Testis (tissue), 3 donors: ENCODE data around the gene AOC3. TPM values are rescaled to one million over a fixed set of nuclear protein-coding genes. Genes with fewer than 3 reads are reported as not detected.
"Not testable (repeated sequence)": the region's sequence is repeated elsewhere in the genome, so short reads cannot be mapped to it uniquely, and the experiment has no call there.

Experiments
- DNase-seq: peaks from one replicate; pipeline ENCODE4 v3.0.0-alpha.2; 2019
- H3K27ac ChIP-seq, 2 donors: fragments of 200-600 bp; sonication (generic); one replicate each; pipeline ENCODE4 v1.5.1; 2019
- H3K27me3 ChIP-seq: fragments of 200-600 bp; sonication (generic); one replicate; pipeline ENCODE4 v1.5.1; 2019
- H3K36me3 ChIP-seq: fragments of 200-600 bp; sonication (generic); one replicate; pipeline ENCODE4 v1.5.1; 2017; ENCODE audit warnings: low read depth; ENCODE audit errors: missing control alignments
- H3K4me1 ChIP-seq: fragments of 200-600 bp; sonication (generic); one replicate; pipeline ENCODE4 v1.5.1; 2019
- H3K4me3 ChIP-seq, 2 donors: fragments of 200-600 bp; sonication (generic); one replicate each; pipeline ENCODE4 v1.5.1; 2017 to 2019
- H3K9me3 ChIP-seq: fragments of 200-600 bp; sonication (generic); one replicate; pipeline ENCODE4 v1.5.1; 2017
- CTCF ChIP-seq, 3 experiments: fragments of 450-650 bp in 2 of 3; fragments of 200-600 bp in 1 of 3; sonication (generic) in 1 of 3; IDR thresholded peaks; one replicate each; pipeline ENCODE4 v1.5.1; 2016 to 2019; ENCODE audit warnings: antibody characterized with exemption in 3 of 3, mild to moderate bottlenecking in 2 of 3, moderate library complexity in 1 of 3
- POLR2A ChIP-seq: fragments of 450-650 bp; IDR thresholded peaks from one replicate; pipeline ENCODE4 v1.6.1; 2017; ENCODE audit warnings: antibody characterized with exemption, mild to moderate bottlenecking, moderate library complexity
- WGBS, 2 donors: methylation state at CpG; one replicate each; pipeline ENCODE4 v1.1.5; 2018; 5-methylcytosine and 5-hydroxymethylcytosine counted together
- intact Hi-C: fragments of 100-400 bp; cut with DNase I; formaldehyde crosslinking; loops from one replicate; pipeline ENCODE4 v1.15.1; 2023; ENCODE audit warnings: low total_unique reads
- polyA plus RNA-seq: library from polyadenylated mRNA; stranded (reverse); fragments of 350-450 nt; fragmentation: Illumina TruSeq; extraction: RNeasy Lipid Tissue Mini Kit (QIAGEN cat#74804); gene quantifications from one replicate; pipeline ENCODE4 v1.2.3, GENCODE V29; 2014; ENCODE audit warnings: low read depth, low replicate concordance; ENCODE audit not compliant: insufficient read depth
- total RNA-seq, 2 donors: library from RNA; depleted of rRNA; stranded (reverse); fragments of >200 nt; gene quantifications; one replicate each; pipeline ENCODE4 v1.2.3, GENCODE V29; 2016

AOC3 gene
- total and polyA plus RNA-seq, 3 donors from 2014 or later, result 14.3 to 46.4 (median 14.8) TPM

GRCh38 chr17:42873315-42873714 is 22.3 kb downstream of the AOC3 start:
- 92 to 98% methylated on average over 6 of the region's 6 CpGs for WGBS, 2 donors
- Histone ChIP-seq H3K27me3 (no peaks in the 10 kb centered on the region), H3K27ac (no peak overlapping the region), H3K9me3 (no peaks in the 10 kb centered on the region), H3K4me1 (no peaks in the 10 kb centered on the region), H3K36me3 (no peaks in the 10 kb centered on the region), H3K4me3 (no peak overlapping the region)
- intact Hi-C loops, result no loop called here
- TF ChIP-seq POLR2A (no peak), CTCF (IDR thresholded peaks at IDR 0.05) (no peak)
- no peak for DNase-seq

GRCh38 chr17:42873932-42874695 is 23.1 kb downstream of the AOC3 start:
- H3K27ac ChIP-seq, H3K9me3 ChIP-seq, H3K27me3 ChIP-seq, H3K36me3 ChIP-seq, H3K4me3 ChIP-seq, DNase-seq, H3K4me1 ChIP-seq, intact Hi-C loops: not testable (repeated sequence)
- 70 to 84% methylated on average over 8 to 10 of the region's 12 CpGs for WGBS, 2 donors

- Histone ChIP-seq H3K4me3 (no peak overlapping the region), H3K9me3 (no peaks in the 10 kb centered on the region), H3K27ac (no peak overlapping the region), H3K4me1 (no peaks in the 10 kb centered on the region), H3K27me3 (no peaks in the 10 kb centered on the region), H3K36me3 (no peaks in the 10 kb centered on the region)
- 93 to 94% methylated on average over 10 of the region's 10 CpGs for WGBS, 2 donors
- intact Hi-C loops, result no loop called here
- DNase-seq, result no peak
- TF ChIP-seq POLR2A, result no peak
- no peak for TF ChIP-seq CTCF (IDR thresholded peaks at IDR 0.05)
Observed at GRCh38 chr17:42877037-42877436, 26.0 kb downstream of the AOC3 start.

- 63 to 67% methylated on average over 13 of the region's 13 CpGs for WGBS, 2 donors
- no peak overlapping the region for H3K4me3 ChIP-seq
- H3K9me3 ChIP-seq, result no peaks in the 10 kb centered on the region
- H3K27ac ChIP-seq, result no peak overlapping the region
- TF ChIP-seq POLR2A, result no peak
- TF ChIP-seq CTCF (IDR thresholded peaks at IDR 0.05), result no peak
- H3K27me3 ChIP-seq, result no peaks in the 10 kb centered on the region
- no peaks in the 10 kb centered on the region for H3K4me1 ChIP-seq
- no peak for DNase-seq
- intact Hi-C loops, result no loop called here
- H3K36me3 ChIP-seq, result no peaks in the 10 kb centered on the region
Observed at GRCh38 chr17:42878123-42878880, 27.3 kb downstream of the AOC3 start.

GRCh38 chr17:42878924-42879595 is 28.1 kb downstream of the AOC3 start:
- no peak for TF ChIP-seq CTCF (IDR thresholded peaks at IDR 0.05)
- TF ChIP-seq POLR2A, result no peak
- 86 to 91% methylated on average over 6 to 8 of the region's 8 CpGs for WGBS, 2 donors
- H3K4me1 ChIP-seq, result no peaks in the 10 kb centered on the region
- H3K27me3 ChIP-seq, result no peaks in the 10 kb centered on the region
- intact Hi-C loops, result no loop called here
- H3K27ac ChIP-seq, result no peak overlapping the region
- DNase-seq, result no peak
- no peak overlapping the region for H3K4me3 ChIP-seq
- no peaks in the 10 kb centered on the region for H3K36me3 ChIP-seq
- H3K9me3 ChIP-seq, result no peaks in the 10 kb centered on the region
